ENCODE data around the gene SH3TC2.

DNA sequence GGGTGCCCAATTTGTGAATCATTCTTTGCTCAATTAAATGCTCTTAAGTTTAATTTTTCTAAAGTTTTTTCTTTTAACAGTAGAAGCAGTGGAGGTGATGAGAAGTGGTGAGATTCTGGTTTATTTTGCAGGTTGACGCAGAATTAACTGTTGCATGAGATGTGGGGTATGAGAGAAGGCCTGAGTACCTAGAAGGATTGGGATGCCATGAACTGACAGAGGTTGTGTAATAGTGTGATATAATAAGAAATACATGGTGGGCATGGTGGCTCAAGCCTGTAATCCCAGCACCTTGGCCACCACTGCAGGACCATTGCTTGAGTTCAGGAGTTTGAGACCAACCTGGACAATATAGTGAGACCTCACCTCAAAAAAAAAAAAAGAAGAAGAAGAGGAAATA, 8.4 kb upstream of the SH3TC2 start:
- TF ChIP-seq, protein P1, sequence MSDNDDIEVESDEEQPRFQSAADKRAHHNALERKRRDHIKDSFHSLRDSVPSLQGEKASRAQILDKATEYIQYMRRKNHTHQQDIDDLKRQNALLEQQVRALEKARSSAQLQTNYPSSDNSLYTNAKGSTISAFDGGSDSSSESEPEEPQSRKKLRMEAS (IDR thresholded peaks at IDR 0.05; ENCODE audit: low read depth, low read length): no peak
- TF ChIP-seq POLR2A (IDR thresholded peaks at IDR 0.05; ENCODE audit: extremely low read depth, insufficient read length): no peak
